ENCODE data around the gene SLC25A47. TPM values are rescaled to one million over a fixed set of nuclear protein-coding genes. Genes with fewer than 3 reads are reported as not detected.

Gene SLC25A47
- total and polyA plus RNA-seq, 8 donors: 0.73 TPM; not detected in 7

DNA sequence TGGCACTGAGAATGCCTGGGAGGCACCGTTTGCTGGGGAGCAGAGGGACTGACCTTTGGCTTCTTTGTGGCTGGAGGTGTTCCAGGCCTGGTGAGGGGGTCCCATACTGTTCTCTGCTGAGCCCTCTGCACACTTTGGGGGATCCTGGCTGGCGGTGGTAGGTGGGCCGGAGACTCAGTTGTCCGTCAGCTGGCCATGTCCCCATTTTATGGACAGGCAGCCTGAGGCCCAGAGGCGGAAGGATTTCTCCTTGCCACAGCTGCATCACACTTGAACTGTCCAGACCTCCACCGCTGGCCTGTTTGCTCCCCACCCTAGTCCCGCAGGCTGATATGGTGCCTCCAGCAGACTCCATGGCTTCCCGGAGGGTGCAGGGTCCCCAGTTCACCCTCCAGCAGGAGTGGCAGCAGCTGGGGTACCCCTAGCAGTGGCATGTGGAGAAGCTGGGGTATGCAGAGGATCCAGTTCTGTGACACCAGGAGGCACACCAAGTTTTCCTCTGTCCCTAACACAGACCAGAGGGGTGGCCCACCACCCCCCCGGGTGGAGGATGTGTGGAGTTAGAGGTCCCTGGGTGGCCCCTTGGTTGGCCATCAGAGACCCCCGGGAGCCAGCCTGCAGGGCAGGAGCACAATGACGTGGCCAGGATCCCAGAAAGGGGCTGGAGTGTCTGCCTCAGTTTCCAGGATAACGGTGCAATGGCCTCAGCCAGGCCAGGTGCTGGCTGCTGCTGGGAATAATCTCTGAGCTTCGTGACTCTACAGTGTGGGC, 31.6 kb upstream of the SLC25A47 start:
- intact Hi-C loops (cut with DNase I; ENCODE audit: low total_unique reads): no loop called here
- H3K36me3 ChIP-seq: peaks cover 17 to 34% (median 28%) of the 10 kb centered on the region in 4 donors
- H3K27ac ChIP-seq: no peak overlapping the region
- H3K27me3 ChIP-seq: no peaks in the 10 kb centered on the region
- peaks cover 0 to 28% (median 14%) of the 10 kb centered on the region in 4 donors for H3K4me1 ChIP-seq
- no peak overlapping the region for H3K4me3 ChIP-seq
- no peak for TF ChIP-seq EP300 (IDR thresholded peaks at IDR 0.05)
- TF ChIP-seq POLR2AphosphoS5 (IDR thresholded peaks at IDR 0.05): no peak
- TF ChIP-seq CTCF (IDR thresholded peaks at IDR 0.05): no peak
- no peak for TF ChIP-seq POLR2A (IDR thresholded peaks at IDR 0.05)
- no peak for DNase-seq
- H3K9me3 ChIP-seq: no peaks in the 10 kb centered on the region
- 79 to 92% (median 92%) methylated on average over 6 to 13 of the region's 13 CpGs for WGBS, 5 donors

- no peak for DNase-seq
Measured at GRCh38 chr14:100292301-100292775, 30.8 kb upstream of the SLC25A47 start.

GRCh38 chr14:100292776-100293461, 30.2 kb upstream of the SLC25A47 start:
- Histone ChIP-seq H3K27ac (no peak overlapping the region), H3K36me3 (peaks cover 17 to 34% (median 28%) of the 10 kb centered on the region in 4 donors), H3K4me1 (peaks cover 14 to 40% (median 26%) of the 10 kb centered on the region in 4 donors), H3K4me3 (no peak overlapping the region), H3K9me3 (no peaks in the 10 kb centered on the region), H3K27me3 (no peaks in the 10 kb centered on the region)
- 94 to 96% (median 95%) methylated on average over 6 to 42 of the region's 42 CpGs for WGBS, 5 donors
- no peak for DNase-seq
- intact Hi-C loops (cut with DNase I; ENCODE audit: low total_unique reads): no loop called here
- TF ChIP-seq EP300 (IDR thresholded peaks at IDR 0.05) (no peak), CTCF (IDR thresholded peaks at IDR 0.05) (no peak), POLR2A (IDR thresholded peaks at IDR 0.05) (no peak), POLR2AphosphoS5 (IDR thresholded peaks at IDR 0.05) (no peak)

More at GRCh38 chr14:100292301-100292775, 30.8 kb upstream of the SLC25A47 start:
- no peaks in the 10 kb centered on the region for H3K9me3 ChIP-seq
- intact Hi-C loops (cut with DNase I; ENCODE audit: low total_unique reads): no loop called here
- 95 to 98% (median 96%) methylated on average over 33 to 61 of the region's 61 CpGs for WGBS, 5 donors
- no peak overlapping the region for H3K27ac ChIP-seq
- TF ChIP-seq POLR2AphosphoS5 (IDR thresholded peaks at IDR 0.05) (no peak), EP300 (IDR thresholded peaks at IDR 0.05) (no peak), POLR2A (IDR thresholded peaks at IDR 0.05) (no peak), CTCF (IDR thresholded peaks at IDR 0.05) (no peak)
- H3K4me3 ChIP-seq: no peak overlapping the region
- H3K4me1 ChIP-seq: peaks cover 8 to 34% (median 21%) of the 10 kb centered on the region in 4 donors
- H3K27me3 ChIP-seq: no peaks in the 10 kb centered on the region
- H3K36me3 ChIP-seq: peaks cover 17 to 34% (median 28%) of the 10 kb centered on the region in 4 donors

- 80 to 87% (median 85%) methylated on average over 13 to 14 of the region's 14 CpGs for WGBS, 5 donors
- H3K4me3 ChIP-seq: no peak overlapping the region
- DNase-seq: no peak
- intact Hi-C loops (cut with DNase I; ENCODE audit: low total_unique reads): no loop called here
- peaks cover 16 to 46% (median 31%) of the 10 kb centered on the region in 4 donors for H3K4me1 ChIP-seq
- peak overlapping the region in 1 of 5 donors; percentile 81 for H3K27ac ChIP-seq
- H3K9me3 ChIP-seq: no peaks in the 10 kb centered on the region
- H3K36me3 ChIP-seq: peaks cover 17 to 38% (median 31%) of the 10 kb centered on the region in 4 donors
- H3K27me3 ChIP-seq: no peaks in the 10 kb centered on the region
- TF ChIP-seq EP300 (IDR thresholded peaks at IDR 0.05): no peak
- no peak for TF ChIP-seq POLR2AphosphoS5 (IDR thresholded peaks at IDR 0.05)
Measured at GRCh38 chr14:100293497-100294212, 29.5 kb upstream of the SLC25A47 start.

Data from stomach (tissue), 9 donors.